Gastroesophageal sphincter (tissue), 3 donors: ENCODE data around the gene MT1X.
"Not testable (repeated sequence)": the region's sequence is repeated elsewhere in the genome, so short reads cannot be mapped to it uniquely, and the experiment has no call there.

Experiments used
- POLR2AphosphoS5 ChIP-seq: sonication (generic); formaldehyde crosslinking; IDR thresholded peaks from one replicate; pipeline ENCODE4 v1.6.1; 2017; ENCODE audit warnings: antibody characterized with exemption
- TF ChIP-seq, protein P1 (sequence below), 4 experiments: fragments of 200-600 bp in 2 of 4; fragments of 450-650 bp in 2 of 4; sonication (generic) in 1 of 4; IDR thresholded peaks; one replicate each; pipeline ENCODE4 v1.5.1; 2017 to 2019; ENCODE audit warnings: antibody characterized with exemption in 4 of 4, mild to moderate bottlenecking in 2 of 4, moderate library complexity in 2 of 4

DNA sequence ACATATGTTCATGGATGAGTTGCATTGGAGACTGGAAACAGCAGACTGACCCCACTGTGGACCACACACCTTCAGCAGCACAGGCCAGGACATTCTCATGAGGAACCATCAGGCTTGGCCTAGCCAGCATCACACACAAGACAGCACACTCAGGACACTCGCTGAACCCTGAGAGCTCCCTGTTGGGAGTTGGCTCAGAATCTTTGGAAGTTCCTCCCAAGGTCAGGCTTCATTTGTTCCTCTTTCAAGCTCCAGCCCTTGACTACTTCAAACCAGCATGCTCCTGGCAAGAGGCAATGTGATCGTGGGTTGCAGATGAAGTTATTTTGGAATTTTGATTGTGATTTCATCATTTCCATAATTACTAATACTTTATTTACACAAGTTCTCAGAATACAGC, 10.6 kb upstream of the MT1X start:
- TF ChIP-seq, protein P1, sequence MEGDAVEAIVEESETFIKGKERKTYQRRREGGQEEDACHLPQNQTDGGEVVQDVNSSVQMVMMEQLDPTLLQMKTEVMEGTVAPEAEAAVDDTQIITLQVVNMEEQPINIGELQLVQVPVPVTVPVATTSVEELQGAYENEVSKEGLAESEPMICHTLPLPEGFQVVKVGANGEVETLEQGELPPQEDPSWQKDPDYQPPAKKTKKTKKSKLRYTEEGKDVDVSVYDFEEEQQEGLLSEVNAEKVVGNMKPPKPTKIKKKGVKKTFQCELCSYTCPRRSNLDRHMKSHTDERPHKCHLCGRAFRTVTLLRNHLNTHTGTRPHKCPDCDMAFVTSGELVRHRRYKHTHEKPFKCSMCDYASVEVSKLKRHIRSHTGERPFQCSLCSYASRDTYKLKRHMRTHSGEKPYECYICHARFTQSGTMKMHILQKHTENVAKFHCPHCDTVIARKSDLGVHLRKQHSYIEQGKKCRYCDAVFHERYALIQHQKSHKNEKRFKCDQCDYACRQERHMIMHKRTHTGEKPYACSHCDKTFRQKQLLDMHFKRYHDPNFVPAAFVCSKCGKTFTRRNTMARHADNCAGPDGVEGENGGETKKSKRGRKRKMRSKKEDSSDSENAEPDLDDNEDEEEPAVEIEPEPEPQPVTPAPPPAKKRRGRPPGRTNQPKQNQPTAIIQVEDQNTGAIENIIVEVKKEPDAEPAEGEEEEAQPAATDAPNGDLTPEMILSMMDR (IDR thresholded peaks at IDR 0.05): not testable (repeated sequence)
- not testable (repeated sequence) for TF ChIP-seq POLR2AphosphoS5
